GM12801 (cell line): ENCODE results near the gene TNFSF4.

Experiments used
- TF ChIP-seq, protein P1 (sequence below): IDR thresholded peaks from one replicate; pipeline ENCODE4 v1.5.1; 2011; ENCODE audit warnings: control low read depth; ENCODE audit not compliant: insufficient read length; ENCODE audit errors: extremely low read depth

TNFSF4 gene

DNA sequence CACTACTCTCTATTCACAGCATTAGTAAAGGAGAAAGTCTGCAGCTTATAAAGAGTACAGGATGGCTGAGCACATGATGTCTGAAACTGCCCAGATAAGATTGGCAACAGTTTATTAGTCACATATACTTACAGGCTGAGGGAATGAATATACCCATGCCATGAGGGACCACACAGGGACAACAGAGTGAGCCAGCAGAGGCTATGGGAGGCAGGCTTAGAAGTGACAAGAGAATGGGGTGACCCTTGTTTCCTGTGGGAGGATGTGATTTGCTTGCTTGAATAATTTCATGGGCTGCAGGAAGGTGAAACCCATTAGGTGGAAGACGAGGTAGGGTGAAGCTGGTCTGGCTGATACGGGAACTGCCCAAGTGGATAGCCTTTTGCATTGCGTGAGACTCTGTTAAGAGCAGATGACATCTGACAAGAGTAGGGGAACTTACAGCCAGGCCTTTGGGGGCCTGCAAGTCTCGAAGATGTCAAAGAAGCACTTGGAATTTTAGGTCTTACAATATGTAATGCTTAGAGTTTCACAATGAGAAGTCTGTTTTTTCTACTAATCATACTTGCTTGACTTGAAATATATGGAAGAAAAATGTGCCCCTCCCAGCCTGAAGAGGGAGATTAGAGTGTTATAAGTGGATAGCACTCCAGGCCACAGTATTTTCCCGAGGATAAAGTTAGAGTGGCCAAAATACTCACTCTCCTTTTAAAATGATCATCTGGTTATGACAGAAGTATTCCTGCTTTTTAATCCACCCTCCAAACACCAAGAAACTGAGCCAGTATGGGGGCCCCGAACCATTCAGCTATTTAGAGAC is 34.6 kb upstream of the TNFSF4 start:
- TF ChIP-seq, protein P1, sequence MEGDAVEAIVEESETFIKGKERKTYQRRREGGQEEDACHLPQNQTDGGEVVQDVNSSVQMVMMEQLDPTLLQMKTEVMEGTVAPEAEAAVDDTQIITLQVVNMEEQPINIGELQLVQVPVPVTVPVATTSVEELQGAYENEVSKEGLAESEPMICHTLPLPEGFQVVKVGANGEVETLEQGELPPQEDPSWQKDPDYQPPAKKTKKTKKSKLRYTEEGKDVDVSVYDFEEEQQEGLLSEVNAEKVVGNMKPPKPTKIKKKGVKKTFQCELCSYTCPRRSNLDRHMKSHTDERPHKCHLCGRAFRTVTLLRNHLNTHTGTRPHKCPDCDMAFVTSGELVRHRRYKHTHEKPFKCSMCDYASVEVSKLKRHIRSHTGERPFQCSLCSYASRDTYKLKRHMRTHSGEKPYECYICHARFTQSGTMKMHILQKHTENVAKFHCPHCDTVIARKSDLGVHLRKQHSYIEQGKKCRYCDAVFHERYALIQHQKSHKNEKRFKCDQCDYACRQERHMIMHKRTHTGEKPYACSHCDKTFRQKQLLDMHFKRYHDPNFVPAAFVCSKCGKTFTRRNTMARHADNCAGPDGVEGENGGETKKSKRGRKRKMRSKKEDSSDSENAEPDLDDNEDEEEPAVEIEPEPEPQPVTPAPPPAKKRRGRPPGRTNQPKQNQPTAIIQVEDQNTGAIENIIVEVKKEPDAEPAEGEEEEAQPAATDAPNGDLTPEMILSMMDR: no peak

DNA sequence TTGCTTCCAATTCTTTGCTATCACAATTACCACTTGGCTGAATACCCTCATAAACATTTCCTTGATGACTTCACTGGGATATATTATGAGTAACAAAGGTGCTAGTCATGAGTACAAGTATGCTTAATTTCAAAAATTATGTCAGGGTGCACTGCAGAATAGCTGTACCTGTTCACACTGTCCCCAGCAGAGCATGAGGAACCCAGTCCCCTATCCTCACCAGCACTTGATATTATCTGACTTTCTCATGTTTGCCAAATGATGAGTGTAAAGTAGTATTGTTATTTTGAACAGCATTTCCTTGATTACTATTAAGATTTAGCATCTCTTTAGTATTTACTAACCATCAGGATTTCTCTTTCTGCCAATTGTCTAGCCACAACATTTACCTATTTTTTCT is 33.5 kb upstream of the TNFSF4 start:
- TF ChIP-seq, protein P1: no peak

DNA sequence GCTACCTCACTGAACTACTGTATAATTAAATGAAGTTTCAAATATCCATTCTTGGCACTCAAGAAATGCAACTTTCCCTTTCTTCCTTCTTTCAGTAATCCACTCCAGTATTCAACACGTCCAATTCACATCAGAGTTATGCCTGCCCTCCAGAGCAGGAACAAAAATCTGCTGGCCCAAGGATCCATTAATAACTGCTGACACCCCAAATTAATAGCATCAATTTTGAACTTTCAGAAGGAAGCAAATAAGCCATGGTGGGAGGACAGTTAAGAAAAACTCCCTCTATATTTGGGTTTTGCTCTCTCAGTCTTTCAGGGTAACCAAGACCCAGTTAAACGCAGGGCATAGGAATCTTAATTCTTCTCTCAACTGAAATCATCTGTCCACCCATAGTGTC is 31.9 kb upstream of the TNFSF4 start:
- TF ChIP-seq, protein P1: no peak

DNA sequence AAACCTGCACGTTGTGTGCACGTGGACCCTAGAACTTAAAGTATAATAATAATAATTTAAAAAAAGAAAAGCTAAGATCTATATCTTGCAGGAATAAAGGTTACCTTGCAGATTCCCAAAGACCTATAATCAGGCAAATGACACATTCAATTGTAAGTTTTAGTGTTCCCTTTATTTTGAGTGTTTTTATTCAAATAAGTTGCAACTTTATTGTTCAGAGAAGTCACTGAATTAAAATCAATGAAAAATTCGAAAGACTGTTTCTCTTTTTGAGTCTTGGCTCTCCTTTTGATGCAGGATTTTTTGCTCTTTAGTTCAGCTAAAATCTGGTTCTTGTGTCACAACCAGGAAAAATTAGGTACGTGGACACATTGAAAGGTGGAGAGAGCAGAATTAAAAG is 27.8 kb upstream of the TNFSF4 start:
- TF ChIP-seq, protein P1: no peak

DNA sequence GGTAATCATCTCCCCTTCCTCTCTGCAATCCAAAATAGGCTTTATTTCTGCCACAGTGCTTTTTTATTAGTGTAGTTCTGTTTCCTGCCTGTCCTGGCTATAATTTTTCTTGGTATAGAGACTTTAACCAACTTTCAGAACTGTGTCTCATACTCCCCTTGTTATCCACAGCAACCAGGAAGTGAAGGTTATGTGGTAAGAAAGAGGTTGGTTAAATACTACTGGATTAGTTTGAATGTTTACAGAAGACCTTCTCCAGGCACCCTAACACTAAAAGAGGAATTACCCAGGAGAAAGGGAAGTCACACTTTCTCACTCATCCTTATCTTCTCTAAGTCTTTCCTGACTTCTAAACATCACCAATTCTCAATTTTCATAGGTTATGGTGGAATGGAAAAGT is 17.8 kb upstream of the TNFSF4 start:
- TF ChIP-seq, protein P1: no peak

DNA sequence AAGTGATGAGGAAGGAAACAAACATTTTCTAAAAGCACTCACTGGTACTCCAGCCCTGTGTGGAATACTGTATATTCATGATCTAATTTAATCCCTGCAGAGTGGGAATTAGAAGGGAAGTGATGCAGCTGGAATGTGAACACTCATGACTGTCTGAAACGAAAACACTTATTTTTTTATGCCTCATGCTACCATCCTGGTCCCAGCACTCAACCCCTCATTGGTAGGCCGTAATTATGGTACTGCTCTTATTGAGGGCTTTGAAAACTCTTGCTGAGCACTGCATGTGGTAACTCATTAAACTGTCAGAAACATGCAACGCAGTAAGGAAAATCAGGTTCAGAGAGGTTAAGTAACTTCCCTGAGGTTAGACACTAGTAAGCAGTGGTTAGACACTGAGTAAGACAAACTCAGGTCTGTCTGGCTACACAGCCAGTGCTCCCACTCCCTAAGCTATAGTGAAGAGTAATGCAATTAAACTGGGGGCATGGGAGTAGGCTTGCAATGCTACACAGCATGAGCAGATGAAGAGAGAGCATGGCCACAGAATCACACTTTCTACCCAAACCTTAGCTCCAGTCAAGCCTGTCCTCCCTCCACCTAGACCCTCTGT is 17.3 kb upstream of the TNFSF4 start:
- TF ChIP-seq, protein P1: no peak

DNA sequence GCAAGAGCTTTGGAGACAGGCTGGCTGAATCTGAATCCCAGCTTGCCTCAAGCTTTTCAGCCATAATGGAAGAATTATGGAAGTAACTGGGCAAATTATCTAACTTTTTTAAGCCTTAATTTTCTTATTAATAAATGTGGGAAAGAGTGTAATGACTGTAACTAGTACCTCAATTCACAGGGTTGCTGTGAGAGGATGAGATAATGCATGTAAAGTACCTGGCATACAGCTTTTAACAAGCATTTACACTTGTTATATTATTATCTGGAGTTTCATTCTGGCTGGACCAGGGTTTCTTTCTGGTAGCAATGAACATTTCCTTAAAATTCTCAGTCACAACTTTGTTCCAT is 15.9 kb upstream of the TNFSF4 start:
- TF ChIP-seq, protein P1: no peak
